ENCODE results near the gene DNMT3L.

GRCh38 chr21:44298301-44298700 is 36.6 kb upstream of the DNMT3L start:
- TF ChIP-seq TAF1 (IDR thresholded peaks at IDR 0.05; ENCODE audit: borderline replicate concordance, insufficient read depth, low read length) = no peak
- TF ChIP-seq POLR2AphosphoS5 (IDR thresholded peaks at IDR 0.05; ENCODE audit: low read depth, low read length) = no peak
- TF ChIP-seq, protein P1, sequence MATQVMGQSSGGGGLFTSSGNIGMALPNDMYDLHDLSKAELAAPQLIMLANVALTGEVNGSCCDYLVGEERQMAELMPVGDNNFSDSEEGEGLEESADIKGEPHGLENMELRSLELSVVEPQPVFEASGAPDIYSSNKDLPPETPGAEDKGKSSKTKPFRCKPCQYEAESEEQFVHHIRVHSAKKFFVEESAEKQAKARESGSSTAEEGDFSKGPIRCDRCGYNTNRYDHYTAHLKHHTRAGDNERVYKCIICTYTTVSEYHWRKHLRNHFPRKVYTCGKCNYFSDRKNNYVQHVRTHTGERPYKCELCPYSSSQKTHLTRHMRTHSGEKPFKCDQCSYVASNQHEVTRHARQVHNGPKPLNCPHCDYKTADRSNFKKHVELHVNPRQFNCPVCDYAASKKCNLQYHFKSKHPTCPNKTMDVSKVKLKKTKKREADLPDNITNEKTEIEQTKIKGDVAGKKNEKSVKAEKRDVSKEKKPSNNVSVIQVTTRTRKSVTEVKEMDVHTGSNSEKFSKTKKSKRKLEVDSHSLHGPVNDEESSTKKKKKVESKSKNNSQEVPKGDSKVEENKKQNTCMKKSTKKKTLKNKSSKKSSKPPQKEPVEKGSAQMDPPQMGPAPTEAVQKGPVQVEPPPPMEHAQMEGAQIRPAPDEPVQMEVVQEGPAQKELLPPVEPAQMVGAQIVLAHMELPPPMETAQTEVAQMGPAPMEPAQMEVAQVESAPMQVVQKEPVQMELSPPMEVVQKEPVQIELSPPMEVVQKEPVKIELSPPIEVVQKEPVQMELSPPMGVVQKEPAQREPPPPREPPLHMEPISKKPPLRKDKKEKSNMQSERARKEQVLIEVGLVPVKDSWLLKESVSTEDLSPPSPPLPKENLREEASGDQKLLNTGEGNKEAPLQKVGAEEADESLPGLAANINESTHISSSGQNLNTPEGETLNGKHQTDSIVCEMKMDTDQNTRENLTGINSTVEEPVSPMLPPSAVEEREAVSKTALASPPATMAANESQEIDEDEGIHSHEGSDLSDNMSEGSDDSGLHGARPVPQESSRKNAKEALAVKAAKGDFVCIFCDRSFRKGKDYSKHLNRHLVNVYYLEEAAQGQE (IDR thresholded peaks at IDR 0.05; ENCODE audit: insufficient read depth in 1 of 2, low read depth in 2 of 2, low read length in 2 of 2) = no peak

Measured in PFSK-1 (cell line).